Measurements from ENCODE around the gene NR0B1.
A peak's percentile ranks its signal among the peaks of the same experiment; 100 is the strongest.

NR0B1 gene

GRCh38 chrX:30312858-30313257 lies 3.7 kb upstream of the NR0B1 start:
- Histone ChIP-seq H3K27me3 (ENCODE audit: insufficient read depth, insufficient read length) (peaks cover 36% of the 10 kb centered on the region), H3K4me3 (ENCODE audit: insufficient read length, low read depth) (no peak overlapping the region), H3K36me3 (ENCODE audit: insufficient read depth, insufficient read length, low read length) (no peaks in the 10 kb centered on the region), H3K9ac (ENCODE audit: insufficient read length, low read depth) (no peak overlapping the region), H3K4me1 (ENCODE audit: insufficient read depth, insufficient read length) (no peaks in the 10 kb centered on the region), H3K9me3 (ENCODE audit: insufficient read depth, low read length) (no peaks in the 10 kb centered on the region)
- TF ChIP-seq YY1 (IDR thresholded peaks at IDR 0.05; ENCODE audit: insufficient read depth, insufficient read length): no peak
- no peak for TF ChIP-seq SUZ12 (IDR thresholded peaks at IDR 0.05; ENCODE audit: extremely low read depth, insufficient read depth, insufficient read length)
- TF ChIP-seq ZNF274 (IDR thresholded peaks at IDR 0.05; ENCODE audit: low read depth, low read length): no peak
- no peak for DNase-seq (ENCODE audit: low read depth, low spot score)

GRCh38 chrX:30310429-30311206 lies 1.4 kb upstream of the NR0B1 start:
- Histone ChIP-seq H3K27me3 (ENCODE audit: insufficient read depth, insufficient read length) (peaks cover 49% of the 10 kb centered on the region), H3K36me3 (ENCODE audit: insufficient read depth, insufficient read length, low read length) (no peaks in the 10 kb centered on the region), H3K4me1 (ENCODE audit: insufficient read depth, insufficient read length) (no peaks in the 10 kb centered on the region), H3K4me3 (ENCODE audit: insufficient read length, low read depth) (no peak overlapping the region), H3K9me3 (ENCODE audit: insufficient read depth, low read length) (no peaks in the 10 kb centered on the region), H3K9ac (ENCODE audit: insufficient read length, low read depth) (no peak overlapping the region)
- TF ChIP-seq ZNF274 (IDR thresholded peaks at IDR 0.05; ENCODE audit: low read depth, low read length) (no peak), YY1 (IDR thresholded peaks at IDR 0.05; ENCODE audit: insufficient read depth, insufficient read length) (no peak), SUZ12 (IDR thresholded peaks at IDR 0.05; ENCODE audit: extremely low read depth, insufficient read depth, insufficient read length) (no peak)
- DNase-seq (ENCODE audit: low read depth, low spot score): no peak

GRCh38 chrX:30308263-30309138 lies 689 bp downstream of the NR0B1 start:
- H3K9me3 ChIP-seq (ENCODE audit: insufficient read depth, low read length): no peaks in the 10 kb centered on the region
- H3K4me3 ChIP-seq (ENCODE audit: insufficient read length, low read depth): peak overlapping the region; percentile 71
- no peaks in the 10 kb centered on the region for H3K36me3 ChIP-seq (ENCODE audit: insufficient read depth, insufficient read length, low read length)
- H3K27me3 ChIP-seq (ENCODE audit: insufficient read depth, insufficient read length): peaks cover 49% of the 10 kb centered on the region
- peak overlapping the region; percentile 80 for H3K9ac ChIP-seq (ENCODE audit: insufficient read length, low read depth)
- DNase-seq (ENCODE audit: low read depth, low spot score): no peak
- TF ChIP-seq ZNF274 (IDR thresholded peaks at IDR 0.05; ENCODE audit: low read depth, low read length) (no peak), SUZ12 (IDR thresholded peaks at IDR 0.05; ENCODE audit: extremely low read depth, insufficient read depth, insufficient read length) (no peak), YY1 (IDR thresholded peaks at IDR 0.05; ENCODE audit: insufficient read depth, insufficient read length) (no peak)
- H3K4me1 ChIP-seq (ENCODE audit: insufficient read depth, insufficient read length): no peaks in the 10 kb centered on the region

- no peak for TF ChIP-seq ZNF274 (IDR thresholded peaks at IDR 0.05; ENCODE audit: low read depth, low read length)
- TF ChIP-seq SUZ12 (IDR thresholded peaks at IDR 0.05; ENCODE audit: extremely low read depth, insufficient read depth, insufficient read length): no peak
- no peak for TF ChIP-seq YY1 (IDR thresholded peaks at IDR 0.05; ENCODE audit: insufficient read depth, insufficient read length)
- Histone ChIP-seq H3K4me3 (ENCODE audit: insufficient read length, low read depth) (no peak overlapping the region), H3K27me3 (ENCODE audit: insufficient read depth, insufficient read length) (peaks cover 49% of the 10 kb centered on the region)
Observed at GRCh38 chrX:30307466-30307865, 1.7 kb downstream of the NR0B1 start.

GRCh38 chrX:30304866-30305265 lies 4.3 kb downstream of the NR0B1 start:
- H3K36me3 ChIP-seq (ENCODE audit: insufficient read depth, insufficient read length, low read length): no peaks in the 10 kb centered on the region
- TF ChIP-seq YY1 (IDR thresholded peaks at IDR 0.05; ENCODE audit: insufficient read depth, insufficient read length) (no peak), SUZ12 (IDR thresholded peaks at IDR 0.05; ENCODE audit: extremely low read depth, insufficient read depth, insufficient read length) (no peak), ZNF274 (IDR thresholded peaks at IDR 0.05; ENCODE audit: low read depth, low read length) (no peak)
- H3K4me3 ChIP-seq (ENCODE audit: insufficient read length, low read depth): no peak overlapping the region
- no peak overlapping the region for H3K9ac ChIP-seq (ENCODE audit: insufficient read length, low read depth)
- H3K9me3 ChIP-seq (ENCODE audit: insufficient read depth, low read length): no peaks in the 10 kb centered on the region
- peaks cover 32% of the 10 kb centered on the region for H3K27me3 ChIP-seq (ENCODE audit: insufficient read depth, insufficient read length)
- H3K4me1 ChIP-seq (ENCODE audit: insufficient read depth, insufficient read length): no peaks in the 10 kb centered on the region
- no peak for DNase-seq (ENCODE audit: low read depth, low spot score)

More at GRCh38 chrX:30307466-30307865, 1.7 kb downstream of the NR0B1 start:
- no peaks in the 10 kb centered on the region for H3K4me1 ChIP-seq (ENCODE audit: insufficient read depth, insufficient read length)
- H3K9ac ChIP-seq (ENCODE audit: insufficient read length, low read depth): no peak overlapping the region
- DNase-seq (ENCODE audit: low read depth, low spot score): no peak
- no peaks in the 10 kb centered on the region for H3K36me3 ChIP-seq (ENCODE audit: insufficient read depth, insufficient read length, low read length)
- no peaks in the 10 kb centered on the region for H3K9me3 ChIP-seq (ENCODE audit: insufficient read depth, low read length)

GRCh38 chrX:30302956-30303355 lies 6.2 kb downstream of the NR0B1 start:
- H3K36me3 ChIP-seq (ENCODE audit: insufficient read depth, insufficient read length, low read length): no peaks in the 10 kb centered on the region
- H3K4me1 ChIP-seq (ENCODE audit: insufficient read depth, insufficient read length): no peaks in the 10 kb centered on the region
- no peaks in the 10 kb centered on the region for H3K9me3 ChIP-seq (ENCODE audit: insufficient read depth, low read length)
- DNase-seq (ENCODE audit: low read depth, low spot score): no peak
- peaks cover 13% of the 10 kb centered on the region for H3K27me3 ChIP-seq (ENCODE audit: insufficient read depth, insufficient read length)
- TF ChIP-seq SUZ12 (IDR thresholded peaks at IDR 0.05; ENCODE audit: extremely low read depth, insufficient read depth, insufficient read length) (no peak), ZNF274 (IDR thresholded peaks at IDR 0.05; ENCODE audit: low read depth, low read length) (no peak), YY1 (IDR thresholded peaks at IDR 0.05; ENCODE audit: insufficient read depth, insufficient read length) (no peak)
- no peak overlapping the region for H3K4me3 ChIP-seq (ENCODE audit: insufficient read length, low read depth)
- no peak overlapping the region for H3K9ac ChIP-seq (ENCODE audit: insufficient read length, low read depth)

- no peaks in the 10 kb centered on the region for H3K36me3 ChIP-seq (ENCODE audit: insufficient read depth, insufficient read length, low read length)
- H3K27me3 ChIP-seq (ENCODE audit: insufficient read depth, insufficient read length): peaks cover 3% of the 10 kb centered on the region
- no peak for DNase-seq (ENCODE audit: low read depth, low spot score)
- no peaks in the 10 kb centered on the region for H3K9me3 ChIP-seq (ENCODE audit: insufficient read depth, low read length)
- H3K4me1 ChIP-seq (ENCODE audit: insufficient read depth, insufficient read length): no peaks in the 10 kb centered on the region
- no peak overlapping the region for H3K4me3 ChIP-seq (ENCODE audit: insufficient read length, low read depth)
- no peak for TF ChIP-seq YY1 (IDR thresholded peaks at IDR 0.05; ENCODE audit: insufficient read depth, insufficient read length)
- no peak for TF ChIP-seq ZNF274 (IDR thresholded peaks at IDR 0.05; ENCODE audit: low read depth, low read length)
- TF ChIP-seq SUZ12 (IDR thresholded peaks at IDR 0.05; ENCODE audit: extremely low read depth, insufficient read depth, insufficient read length): no peak
- H3K9ac ChIP-seq (ENCODE audit: insufficient read length, low read depth): no peak overlapping the region
Observed at GRCh38 chrX:30301963-30302362, 7.2 kb downstream of the NR0B1 start.

Data from NT2/D1 (cell line).